Activated B cell treated with CpG ODN at 0.5 μM for 24 hours (primary cell): ENCODE measurements around the gene ZNF334. TPM values are rescaled to one million over a fixed set of nuclear protein-coding genes. Genes with fewer than 3 reads are reported as not detected.

Experiments
- ATAC-seq: fragments of 200-7000 bp; cut with Tn5 transposase; one replicate; pipeline ENCODE4 v1.10.0; 2021; ENCODE audit warnings: low read depth, mild to moderate bottlenecking, moderate library complexity
- CTCF ChIA-PET: fragments of 350-600 bp; sonication (Branson Sonifier 250); formaldehyde crosslinking; loops from one replicate; lab custom pipeline; 2021; ENCODE audit warnings: antibody characterized with exemption; lab: Charles Lee
- POLR2A ChIA-PET: fragments of 350-600 bp; sonication (Branson Sonifier 250); formaldehyde crosslinking; loops from one replicate; lab custom pipeline; 2021; ENCODE audit warnings: antibody characterized with exemption; lab: Charles Lee
- DNase-seq: peaks from one replicate; pipeline ENCODE4 v3.0.0; 2022
- H3K27ac Mint-ChIP-seq: one replicate; pipeline ENCODE4 v1.8.0; 2020; ENCODE audit warnings: mixed read lengths
- H3K27me3 Mint-ChIP-seq: one replicate; pipeline ENCODE4 v1.8.0; 2021; ENCODE audit warnings: mixed read lengths
- H3K36me3 Mint-ChIP-seq: one replicate; pipeline ENCODE4 v1.8.0; 2021; ENCODE audit warnings: low read depth, mixed read lengths
- H3K4me1 Mint-ChIP-seq: one replicate; pipeline ENCODE4 v1.8.0; 2021; ENCODE audit warnings: mixed read lengths
- H3K4me3 Mint-ChIP-seq: one replicate; pipeline ENCODE4 v1.8.0; 2020; ENCODE audit warnings: mild to moderate bottlenecking, mixed read lengths
- H3K9me3 Mint-ChIP-seq: one replicate; pipeline ENCODE4 v1.8.0; 2020; ENCODE audit warnings: mixed read lengths
- CTCF ChIP-seq: fragments of 200-600 bp; IDR thresholded peaks from one replicate; pipeline ENCODE4 v1.8.0; 2022; ENCODE audit warnings: antibody characterized with exemption, mild to moderate bottlenecking
- intact Hi-C: fragments of 100-400 bp; cut with micrococcal nuclease; formaldehyde crosslinking; loops from one replicate; pipeline ENCODE4 v1.15.1; 2024
- total RNA-seq: library from RNA; stranded (reverse); gene quantifications from 2 replicates; pipeline ENCODE4 v1.2.3, GENCODE V29; 2022

ZNF334 gene
- total RNA-seq, 1 donor from 2014 or later: 0.27 TPM

- CTCF ChIA-PET: no interaction called here
- DNase-seq (no peak), ATAC-seq (no peak)
- H3K4me3 Mint-ChIP-seq: no peak overlapping the region
- H3K27ac Mint-ChIP-seq: no peak overlapping the region
- intact Hi-C loops: no loop called here
- peaks cover 5% of the 10 kb centered on the region for H3K4me1 Mint-ChIP-seq
- POLR2A ChIA-PET: no interaction called here
- TF ChIP-seq CTCF: no peak
- no peaks in the 10 kb centered on the region for H3K9me3 Mint-ChIP-seq
- H3K27me3 Mint-ChIP-seq: peaks cover 22% of the 10 kb centered on the region
- H3K36me3 Mint-ChIP-seq: no peaks in the 10 kb centered on the region
Observed at GRCh38 chr20:46463852-46464251, 49.5 kb downstream of the ZNF334 start.

DNA sequence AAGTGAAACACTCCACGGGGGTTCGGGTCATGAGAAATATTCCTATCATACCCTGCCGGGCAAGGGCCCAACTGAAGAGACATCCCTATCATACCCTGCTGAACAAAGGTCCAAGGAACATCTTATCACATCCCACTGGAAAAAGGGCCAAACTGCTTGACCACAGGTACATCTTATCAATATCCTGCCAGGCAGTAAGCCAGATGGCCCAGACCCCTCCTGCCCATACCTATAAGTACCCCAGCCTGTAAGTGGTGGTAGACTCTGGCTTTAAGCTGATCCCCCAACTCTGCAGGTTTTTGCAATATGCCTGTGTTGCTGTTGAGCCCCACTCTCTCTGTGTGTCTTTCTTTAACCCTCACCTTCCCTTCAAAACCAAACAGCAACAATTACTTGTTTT lies 51.6 kb downstream of the ZNF334 start:
- peaks cover 25% of the 10 kb centered on the region for H3K27me3 Mint-ChIP-seq
- ChIA-PET CTCF (no interaction called here), POLR2A (no interaction called here)
- H3K9me3 Mint-ChIP-seq: peaks cover 8% of the 10 kb centered on the region
- TF ChIP-seq CTCF: no peak
- intact Hi-C loops: no loop called here
- peaks cover 5% of the 10 kb centered on the region for H3K4me1 Mint-ChIP-seq
- no peak overlapping the region for H3K27ac Mint-ChIP-seq
- no peak for DNase-seq
- no peaks in the 10 kb centered on the region for H3K36me3 Mint-ChIP-seq
- H3K4me3 Mint-ChIP-seq: no peak overlapping the region
- no peak for ATAC-seq

- no peak for ATAC-seq
- ChIA-PET CTCF (no interaction called here), POLR2A (no interaction called here)
- Mint-ChIP-seq H3K27ac (no peak overlapping the region), H3K4me1 (peaks cover 5% of the 10 kb centered on the region), H3K4me3 (no peak overlapping the region), H3K9me3 (peaks cover 18% of the 10 kb centered on the region), H3K36me3 (peaks cover 5% of the 10 kb centered on the region), H3K27me3 (peaks cover 32% of the 10 kb centered on the region)
- TF ChIP-seq CTCF: no peak
- intact Hi-C loops: no loop called here
- DNase-seq: no peak
Observed at GRCh38 chr20:46458866-46459750, 54.3 kb downstream of the ZNF334 start.

- CTCF ChIA-PET: no interaction called here
- H3K4me1 Mint-ChIP-seq: peaks cover 5% of the 10 kb centered on the region
- intact Hi-C loops: no loop called here
Observed at GRCh38 chr20:46456255-46457028, 56.9 kb downstream of the ZNF334 start.

More at GRCh38 chr20:46456255-46457028, 56.9 kb downstream of the ZNF334 start:
- no peak for ATAC-seq
- Mint-ChIP-seq H3K4me3 (no peak overlapping the region), H3K27me3 (peaks cover 24% of the 10 kb centered on the region), H3K36me3 (peaks cover 5% of the 10 kb centered on the region), H3K9me3 (peaks cover 18% of the 10 kb centered on the region), H3K27ac (no peak overlapping the region)
- TF ChIP-seq CTCF: no peak
- DNase-seq: no peak
- POLR2A ChIA-PET: no interaction called here
